T follicular helper cell (primary cell): ENCODE results near the gene FBLN2.

Experiments
- DNase-seq: peaks from one replicate; pipeline ENCODE4 v3.0.0-alpha.2; 2020; ENCODE audit warnings: low read depth

The FBLN2 gene

DNA sequence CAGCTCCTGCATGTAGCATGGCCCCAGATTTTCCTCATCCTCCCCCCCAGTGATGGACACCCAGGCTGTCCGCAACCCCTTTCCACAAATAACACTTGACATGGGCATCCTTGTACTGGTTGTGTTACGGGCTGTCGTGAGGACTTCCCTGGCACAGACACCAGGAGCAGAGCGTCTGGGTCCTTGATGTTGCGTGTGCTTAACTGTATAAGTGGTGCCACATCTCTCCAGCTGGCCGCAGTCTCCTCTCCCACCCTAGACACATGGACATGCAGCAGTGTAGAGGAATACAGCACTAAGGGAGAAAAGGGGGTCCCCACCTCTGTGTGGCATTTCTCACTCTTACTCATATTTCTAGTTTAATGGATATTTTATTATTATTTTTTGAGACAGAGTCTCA lies 56.6 kb downstream of the FBLN2 start:
- DNase-seq = no peak

GRCh38 chr3:13607821-13608597 lies 59.1 kb downstream of the FBLN2 start:
- no peak for DNase-seq

GRCh38 chr3:13608969-13609725 lies 60.2 kb downstream of the FBLN2 start:
- DNase-seq = no peak

DNA sequence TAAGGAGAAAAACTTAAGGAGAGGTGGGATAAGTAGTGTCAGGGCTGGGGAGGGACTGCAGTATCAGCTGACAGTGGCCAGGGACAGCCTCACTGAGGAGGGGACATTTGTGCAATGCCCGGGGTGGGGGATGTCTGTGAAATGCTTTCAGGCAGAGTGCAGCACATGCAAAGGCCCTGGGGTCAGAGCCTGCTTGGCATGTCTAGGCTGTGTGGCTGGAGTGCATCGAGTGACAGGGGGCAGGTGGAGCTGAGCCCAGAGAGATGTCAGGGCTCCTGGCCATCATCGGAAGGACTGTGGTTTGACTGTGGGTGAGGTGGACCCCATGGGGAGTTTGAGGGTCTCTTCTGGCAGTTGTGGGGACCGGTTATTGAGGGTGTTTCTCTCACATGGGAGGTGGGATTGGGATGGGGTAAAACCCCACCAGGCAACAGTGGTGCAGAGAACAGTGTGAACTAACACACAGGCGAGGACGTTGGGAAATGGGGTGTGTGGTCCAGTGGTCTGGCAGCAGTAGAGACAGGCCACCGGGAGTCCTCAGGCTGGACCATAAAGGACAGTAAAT lies 61.2 kb downstream of the FBLN2 start:
- DNase-seq = no peak

- no peak for DNase-seq
Observed at GRCh38 chr3:13611221-13611620, 62.3 kb downstream of the FBLN2 start.

GRCh38 chr3:13612829-13613228 lies 63.9 kb downstream of the FBLN2 start:
- no peak for DNase-seq

- no peak for DNase-seq
Observed at GRCh38 chr3:13613343-13614190, 64.6 kb downstream of the FBLN2 start.

GRCh38 chr3:13614607-13615006 lies 65.7 kb downstream of the FBLN2 start:
- no peak for DNase-seq

DNA sequence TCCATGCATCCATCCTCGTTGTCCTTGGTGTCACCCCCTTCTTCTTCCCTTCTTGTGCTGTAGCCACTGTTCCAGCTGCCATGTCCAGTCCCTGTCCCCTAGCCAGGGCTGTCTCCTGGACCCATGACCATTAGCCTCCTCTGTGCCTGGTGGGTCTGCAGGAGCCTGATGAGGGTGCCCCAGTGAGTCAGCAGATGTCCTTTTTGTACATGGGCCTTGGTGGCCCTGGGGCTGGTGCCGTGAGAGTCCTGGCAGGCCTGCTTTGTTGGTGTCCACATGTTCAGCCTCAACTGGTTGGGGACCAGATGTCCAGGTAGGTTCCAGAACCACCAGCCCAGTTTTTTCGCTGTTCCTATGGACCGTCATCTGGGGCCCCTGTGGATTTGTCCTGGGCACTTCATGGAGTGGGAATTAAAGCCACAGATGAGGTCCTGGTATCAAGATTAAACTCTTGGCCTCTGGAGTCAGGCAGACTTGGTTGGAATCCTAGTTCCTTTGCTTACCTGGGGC lies 66.1 kb downstream of the FBLN2 start:
- DNase-seq = no peak

DNA sequence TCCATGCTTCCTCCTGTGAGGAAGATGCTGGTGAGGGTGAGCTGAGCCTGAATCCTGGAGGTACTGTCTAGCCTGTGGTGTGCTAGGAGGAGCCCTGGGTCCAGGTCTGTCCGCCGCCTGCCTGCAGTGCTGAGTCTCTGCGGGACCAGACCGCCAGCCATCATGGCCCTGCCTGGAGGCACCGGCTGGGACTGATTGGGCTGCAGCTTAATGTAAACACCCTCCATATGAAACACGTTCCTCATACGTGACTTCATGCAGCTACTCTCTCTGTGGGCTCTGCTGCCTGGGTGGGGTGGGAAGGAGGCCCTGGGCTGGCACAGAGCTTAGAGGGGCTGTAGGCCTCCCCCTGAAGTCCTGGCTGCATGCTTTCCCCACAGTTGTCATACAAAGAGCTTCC lies 67.4 kb downstream of the FBLN2 start:
- no peak for DNase-seq

- no peak for DNase-seq
Observed at GRCh38 chr3:13617097-13617738, 68.3 kb downstream of the FBLN2 start.

GRCh38 chr3:13617981-13618380 lies 69.1 kb downstream of the FBLN2 start:
- DNase-seq = no peak

GRCh38 chr3:13618836-13619235 lies 69.9 kb downstream of the FBLN2 start:
- DNase-seq = no peak

GRCh38 chr3:13619661-13620230 lies 70.8 kb downstream of the FBLN2 start:
- DNase-seq = no peak

- no peak for DNase-seq
Observed at GRCh38 chr3:13620281-13620680, 71.4 kb downstream of the FBLN2 start.

DNA sequence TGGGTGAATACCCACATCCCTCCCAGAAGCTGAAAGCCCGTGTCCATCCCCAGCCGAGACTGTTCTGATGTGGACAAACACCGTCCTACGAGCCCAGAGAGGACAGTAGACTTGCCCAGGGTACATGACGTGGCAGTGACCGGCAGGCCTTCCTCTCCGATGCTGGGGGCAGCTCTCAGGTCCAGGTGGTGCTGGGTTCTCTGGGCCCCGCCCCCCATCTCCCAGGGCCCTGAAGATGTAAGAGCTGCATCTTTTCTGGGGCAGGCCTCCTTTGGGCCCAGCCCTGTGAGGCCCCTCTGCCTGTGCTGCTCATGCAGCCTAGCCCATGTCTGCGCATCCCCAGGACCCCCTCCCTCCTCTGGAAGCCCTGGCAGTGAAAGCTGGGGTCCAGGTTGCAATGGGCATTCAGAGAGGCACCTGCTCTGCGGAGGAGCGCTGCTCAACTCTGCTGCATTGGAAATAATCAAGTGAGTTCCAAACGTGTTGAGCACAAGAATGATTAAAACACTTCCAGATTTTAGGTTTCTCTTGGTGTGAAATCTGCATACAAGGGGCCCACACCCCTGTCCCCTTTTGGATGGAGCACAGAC lies 71.9 kb downstream of the FBLN2 start:
- DNase-seq = no peak

DNA sequence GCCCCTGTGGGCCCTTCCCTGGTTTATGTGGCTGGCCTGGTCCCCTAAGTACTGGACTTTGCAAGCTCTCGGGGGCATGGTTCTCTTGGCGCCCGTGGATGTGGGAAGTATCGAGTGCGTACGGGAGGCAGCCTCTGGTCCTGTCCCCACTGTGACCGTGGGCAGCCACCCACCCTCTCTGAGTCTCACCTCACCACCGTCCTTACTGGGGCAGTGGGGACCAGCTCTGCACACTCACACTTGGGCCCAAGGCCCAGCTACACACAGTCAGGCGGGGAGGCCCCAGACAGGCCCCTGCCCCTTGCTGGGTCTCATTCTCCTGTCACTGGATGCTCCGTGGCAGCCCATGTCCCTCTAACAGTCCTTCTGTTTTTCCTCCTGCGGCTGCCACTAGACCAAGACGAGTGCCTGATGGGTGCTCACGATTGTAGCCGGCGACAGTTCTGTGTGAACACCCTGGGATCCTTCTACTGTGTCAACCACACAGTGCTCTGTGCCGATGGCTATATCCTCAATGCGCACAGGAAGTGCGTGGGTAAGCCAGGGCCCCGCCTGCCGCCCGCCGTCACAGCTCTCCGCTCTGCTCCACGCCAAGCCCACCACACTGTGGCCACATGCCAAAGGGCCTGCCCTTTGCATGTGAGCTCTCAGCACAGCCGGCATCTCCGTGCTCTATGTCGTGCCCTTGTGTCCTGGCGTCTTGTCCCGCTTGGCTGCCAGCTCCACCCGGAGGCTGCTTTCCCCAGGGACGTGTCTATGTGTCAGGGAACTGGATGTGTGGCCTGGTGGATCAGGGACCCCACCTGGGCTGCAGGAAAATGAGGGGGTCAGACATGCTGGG lies 72.7 kb downstream of the FBLN2 start:
- DNase-seq = no peak

GRCh38 chr3:13622356-13622755 lies 73.4 kb downstream of the FBLN2 start:
- DNase-seq = no peak

- DNase-seq = no peak
Observed at GRCh38 chr3:13623101-13623654, 74.3 kb downstream of the FBLN2 start.
